Measurements from ENCODE around the gene MARCOL. TPM values are rescaled to one million over a fixed set of nuclear protein-coding genes. Genes with fewer than 3 reads are reported as not detected.

Gene MARCOL
- total RNA-seq, 4 donors from 2014 or later, result not detected

GRCh38 chr5:148202531-148203203 is 35.7 kb upstream of the MARCOL start, which contains the start of gene SPINK6:
Gene SPINK6 (plus strand): TSS chr5:148203042. CDS start chr5:148203097, 55 bp downstream.
- Histone ChIP-seq H3K36me3 (no peaks in the 10 kb centered on the region), H3K4me1 (no peaks in the 10 kb centered on the region), H3K4me3 (no peak within 1 kb of the TSS), H3K9me3 (no peaks in the 10 kb centered on the region), H3K27me3 (no peaks in the 10 kb centered on the region), H3K27ac (no peak within 1 kb of the TSS)
- DNase-seq (no peak), ATAC-seq (no peak)
- in situ Hi-C loops (cut with MboI; ENCODE audit: low sequenced_read_pairs in 4 of 4) (no loop called here), intact Hi-C loops (cut with DNase I; ENCODE audit: low total_unique reads) (no loop called here)
- TF ChIP-seq, protein P1, sequence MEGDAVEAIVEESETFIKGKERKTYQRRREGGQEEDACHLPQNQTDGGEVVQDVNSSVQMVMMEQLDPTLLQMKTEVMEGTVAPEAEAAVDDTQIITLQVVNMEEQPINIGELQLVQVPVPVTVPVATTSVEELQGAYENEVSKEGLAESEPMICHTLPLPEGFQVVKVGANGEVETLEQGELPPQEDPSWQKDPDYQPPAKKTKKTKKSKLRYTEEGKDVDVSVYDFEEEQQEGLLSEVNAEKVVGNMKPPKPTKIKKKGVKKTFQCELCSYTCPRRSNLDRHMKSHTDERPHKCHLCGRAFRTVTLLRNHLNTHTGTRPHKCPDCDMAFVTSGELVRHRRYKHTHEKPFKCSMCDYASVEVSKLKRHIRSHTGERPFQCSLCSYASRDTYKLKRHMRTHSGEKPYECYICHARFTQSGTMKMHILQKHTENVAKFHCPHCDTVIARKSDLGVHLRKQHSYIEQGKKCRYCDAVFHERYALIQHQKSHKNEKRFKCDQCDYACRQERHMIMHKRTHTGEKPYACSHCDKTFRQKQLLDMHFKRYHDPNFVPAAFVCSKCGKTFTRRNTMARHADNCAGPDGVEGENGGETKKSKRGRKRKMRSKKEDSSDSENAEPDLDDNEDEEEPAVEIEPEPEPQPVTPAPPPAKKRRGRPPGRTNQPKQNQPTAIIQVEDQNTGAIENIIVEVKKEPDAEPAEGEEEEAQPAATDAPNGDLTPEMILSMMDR (IDR thresholded peaks at IDR 0.05 in 4 of 5, conservative IDR thresholded peaks at IDR 0.05 in 1 of 5), result no peak
- no peak for TF ChIP-seq POLR2A (IDR thresholded peaks at IDR 0.05)

- Histone ChIP-seq H3K27me3 (no peaks in the 10 kb centered on the region), H3K27ac (no peak overlapping the region), H3K9me3 (no peaks in the 10 kb centered on the region), H3K4me3 (no peak overlapping the region), H3K4me1 (no peaks in the 10 kb centered on the region), H3K36me3 (no peaks in the 10 kb centered on the region)
- DNase-seq, result no peak
- peak in 1 of 2 donors; percentile 62 for ATAC-seq
- intact Hi-C loops (cut with DNase I; ENCODE audit: low total_unique reads), result no loop called here
- in situ Hi-C loops (cut with MboI; ENCODE audit: low sequenced_read_pairs in 4 of 4), result no loop called here
- TF ChIP-seq POLR2A (IDR thresholded peaks at IDR 0.05), result no peak
- TF ChIP-seq, protein P1 (IDR thresholded peaks at IDR 0.05 in 4 of 5, conservative IDR thresholded peaks at IDR 0.05 in 1 of 5), result no peak
Observed at GRCh38 chr5:148205044-148205806, 33.1 kb upstream of the MARCOL start.

- Histone ChIP-seq H3K4me3 (no peak overlapping the region), H3K27me3 (no peaks in the 10 kb centered on the region), H3K4me1 (no peaks in the 10 kb centered on the region), H3K36me3 (no peaks in the 10 kb centered on the region), H3K9me3 (no peaks in the 10 kb centered on the region), H3K27ac (no peak overlapping the region)
- no peak for TF ChIP-seq POLR2A (IDR thresholded peaks at IDR 0.05)
- TF ChIP-seq, protein P1 (IDR thresholded peaks at IDR 0.05 in 4 of 5, conservative IDR thresholded peaks at IDR 0.05 in 1 of 5), result no peak
- ATAC-seq (no peak), DNase-seq (no peak)
- in situ Hi-C loops (cut with MboI; ENCODE audit: low sequenced_read_pairs in 4 of 4), result no loop called here
- intact Hi-C loops (cut with DNase I; ENCODE audit: low total_unique reads), result no loop called here
Observed at GRCh38 chr5:148205865-148206264, 32.5 kb upstream of the MARCOL start.

DNA sequence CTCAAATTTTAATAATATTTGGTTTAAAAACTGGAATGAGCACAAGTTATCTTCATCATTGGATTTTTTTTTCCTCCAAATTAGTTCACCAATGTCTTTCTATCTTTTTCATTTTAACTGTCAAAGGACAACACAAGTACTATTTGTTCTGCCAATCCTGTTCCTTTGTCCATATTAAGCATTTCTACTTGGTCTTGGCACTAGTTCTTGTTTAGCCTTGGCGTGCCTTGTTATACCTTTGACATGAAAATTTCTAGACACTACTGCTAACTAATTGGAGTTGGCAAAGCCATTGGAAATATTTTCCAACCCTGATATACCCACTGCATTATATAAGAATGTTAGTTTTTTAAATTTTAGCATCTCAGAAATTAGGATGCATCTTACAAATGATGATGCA is 31.7 kb upstream of the MARCOL start:
- in situ Hi-C loops (cut with MboI; ENCODE audit: low sequenced_read_pairs in 4 of 4), result no loop called here
- ATAC-seq, result no peak
- intact Hi-C loops (cut with DNase I; ENCODE audit: low total_unique reads), result no loop called here

More for the DNA sequence above, 31.7 kb upstream of the MARCOL start:
- Histone ChIP-seq H3K36me3 (no peaks in the 10 kb centered on the region), H3K27me3 (no peaks in the 10 kb centered on the region), H3K4me1 (no peaks in the 10 kb centered on the region), H3K27ac (no peak overlapping the region), H3K9me3 (no peaks in the 10 kb centered on the region), H3K4me3 (no peak overlapping the region)
- TF ChIP-seq, protein P1 (IDR thresholded peaks at IDR 0.05 in 4 of 5, conservative IDR thresholded peaks at IDR 0.05 in 1 of 5), result no peak
- TF ChIP-seq POLR2A (IDR thresholded peaks at IDR 0.05), result no peak
- DNase-seq, result no peak

All from gastrocnemius medialis (tissue), 4 donors.